Measurements from ENCODE around the gene RNF145. TPM values are rescaled to one million over a fixed set of nuclear protein-coding genes. Genes with fewer than 3 reads are reported as not detected.
"Not testable (repeated sequence)": the region's sequence is repeated elsewhere in the genome, so short reads cannot be mapped to it uniquely, and the experiment has no call there.

The RNF145 gene
- total and polyA plus RNA-seq, 7 donors = 6.5 to 91.0 (median 39.3) TPM

DNA sequence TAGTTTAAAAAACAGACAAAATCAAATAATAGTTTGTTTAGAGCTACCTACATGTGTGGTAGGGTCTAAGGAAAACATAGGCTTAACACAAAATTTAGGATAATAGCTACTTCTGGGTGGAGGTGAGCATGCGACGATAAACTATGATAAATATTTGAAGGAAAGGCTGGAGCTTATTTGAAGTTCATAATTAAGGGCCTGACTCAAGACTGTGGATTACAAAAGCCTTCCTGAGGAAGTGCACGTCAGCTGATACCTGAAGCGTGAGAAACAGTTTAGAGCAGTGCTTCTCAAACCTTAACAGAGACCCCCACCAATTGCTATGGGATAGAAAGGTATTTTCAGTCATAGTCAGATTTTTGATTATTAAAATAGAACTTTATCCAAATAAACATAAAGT, 33.3 kb upstream of the RNF145 start:
- H3K27ac ChIP-seq = no peak overlapping the region
- WGBS, 2 donors = 44 to 63% methylated on average over 4 of the region's 4 CpGs
- no peak overlapping the region for H3K4me3 ChIP-seq
- intact Hi-C loops (cut with DNase I) = no loop called here
- peaks cover 0 to 2% (median 0%) of the 10 kb centered on the region in 3 donors for H3K27me3 ChIP-seq
- no peak for DNase-seq
- TF ChIP-seq POLR2AphosphoS5 (IDR thresholded peaks at IDR 0.05) = no peak
- TF ChIP-seq, protein P1, sequence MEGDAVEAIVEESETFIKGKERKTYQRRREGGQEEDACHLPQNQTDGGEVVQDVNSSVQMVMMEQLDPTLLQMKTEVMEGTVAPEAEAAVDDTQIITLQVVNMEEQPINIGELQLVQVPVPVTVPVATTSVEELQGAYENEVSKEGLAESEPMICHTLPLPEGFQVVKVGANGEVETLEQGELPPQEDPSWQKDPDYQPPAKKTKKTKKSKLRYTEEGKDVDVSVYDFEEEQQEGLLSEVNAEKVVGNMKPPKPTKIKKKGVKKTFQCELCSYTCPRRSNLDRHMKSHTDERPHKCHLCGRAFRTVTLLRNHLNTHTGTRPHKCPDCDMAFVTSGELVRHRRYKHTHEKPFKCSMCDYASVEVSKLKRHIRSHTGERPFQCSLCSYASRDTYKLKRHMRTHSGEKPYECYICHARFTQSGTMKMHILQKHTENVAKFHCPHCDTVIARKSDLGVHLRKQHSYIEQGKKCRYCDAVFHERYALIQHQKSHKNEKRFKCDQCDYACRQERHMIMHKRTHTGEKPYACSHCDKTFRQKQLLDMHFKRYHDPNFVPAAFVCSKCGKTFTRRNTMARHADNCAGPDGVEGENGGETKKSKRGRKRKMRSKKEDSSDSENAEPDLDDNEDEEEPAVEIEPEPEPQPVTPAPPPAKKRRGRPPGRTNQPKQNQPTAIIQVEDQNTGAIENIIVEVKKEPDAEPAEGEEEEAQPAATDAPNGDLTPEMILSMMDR (IDR thresholded peaks at IDR 0.05) = no peak
- TF ChIP-seq EP300 (IDR thresholded peaks at IDR 0.05) = no peak
- TF ChIP-seq POLR2A (IDR thresholded peaks at IDR 0.05) = no peak
- H3K36me3 ChIP-seq = no peaks in the 10 kb centered on the region
- no peaks in the 10 kb centered on the region for H3K4me1 ChIP-seq
- H3K9me3 ChIP-seq = no peaks in the 10 kb centered on the region

GRCh38 chr5:159241946-159242552, 32.7 kb upstream of the RNF145 start:
- H3K27me3 ChIP-seq = no peaks in the 10 kb centered on the region
- intact Hi-C loops (cut with DNase I) = no loop called here
- WGBS, 2 donors = 39 to 78% methylated on average over 2 of the region's 2 CpGs
- TF ChIP-seq POLR2AphosphoS5 (IDR thresholded peaks at IDR 0.05) (no peak), EP300 (IDR thresholded peaks at IDR 0.05) (no peak), POLR2A (IDR thresholded peaks at IDR 0.05) (no peak)
- TF ChIP-seq, protein P1 (IDR thresholded peaks at IDR 0.05) = no peak
- H3K4me3 ChIP-seq = no peak overlapping the region
- no peak for DNase-seq
- H3K27ac ChIP-seq = no peak overlapping the region
- no peaks in the 10 kb centered on the region for H3K4me1 ChIP-seq
- no peaks in the 10 kb centered on the region for H3K36me3 ChIP-seq
- H3K9me3 ChIP-seq = no peaks in the 10 kb centered on the region

DNA sequence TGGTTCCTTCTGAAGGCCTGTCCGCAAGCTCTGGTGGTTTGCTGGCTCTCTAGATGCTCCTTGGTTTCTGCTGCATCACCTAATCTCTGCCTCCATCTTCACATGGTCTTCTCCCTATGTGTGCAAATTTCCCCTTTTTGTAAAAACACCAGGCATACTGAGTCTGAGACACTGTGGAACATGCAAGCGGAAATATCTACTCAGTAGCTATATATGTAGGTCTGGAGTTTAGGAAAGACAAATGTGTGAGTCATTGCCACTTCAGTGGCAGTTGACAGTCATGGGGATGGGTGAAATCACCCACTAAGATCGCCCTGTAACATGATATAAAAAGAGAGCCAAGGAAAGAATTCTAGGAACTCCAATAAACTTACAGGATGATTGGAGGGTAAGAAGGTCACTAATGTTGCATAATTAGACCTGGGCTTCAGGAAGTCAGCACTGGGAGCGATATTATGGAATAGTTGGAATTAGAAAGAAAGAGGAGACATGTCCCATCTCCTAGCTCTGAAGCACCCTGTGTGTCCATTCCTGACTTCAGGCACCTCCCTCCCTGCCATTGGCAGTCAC, 31.0 kb upstream of the RNF145 start:
- WGBS, 2 donors = 82 to 86% methylated on average over 4 of the region's 4 CpGs
- Histone ChIP-seq H3K27ac (no peak overlapping the region), H3K9me3 (no peaks in the 10 kb centered on the region), H3K4me3 (no peak overlapping the region), H3K36me3 (no peaks in the 10 kb centered on the region), H3K4me1 (no peaks in the 10 kb centered on the region), H3K27me3 (no peaks in the 10 kb centered on the region)
- no peak for TF ChIP-seq POLR2AphosphoS5 (IDR thresholded peaks at IDR 0.05)
- no peak for TF ChIP-seq POLR2A (IDR thresholded peaks at IDR 0.05)
- TF ChIP-seq, protein P1 (IDR thresholded peaks at IDR 0.05) = no peak
- TF ChIP-seq EP300 (IDR thresholded peaks at IDR 0.05) = no peak
- no peak for DNase-seq
- intact Hi-C loops (cut with DNase I) = no loop called here

GRCh38 chr5:159235871-159236520, 26.6 kb upstream of the RNF145 start:
- H3K36me3 ChIP-seq; intact Hi-C loops (cut with DNase I); H3K4me3 ChIP-seq; H3K27ac ChIP-seq; H3K9me3 ChIP-seq; H3K27me3 ChIP-seq; DNase-seq; H3K4me1 ChIP-seq: not testable (repeated sequence)
- WGBS, 2 donors = 95 to 97% methylated on average over 2 of the region's 2 CpGs

DNA sequence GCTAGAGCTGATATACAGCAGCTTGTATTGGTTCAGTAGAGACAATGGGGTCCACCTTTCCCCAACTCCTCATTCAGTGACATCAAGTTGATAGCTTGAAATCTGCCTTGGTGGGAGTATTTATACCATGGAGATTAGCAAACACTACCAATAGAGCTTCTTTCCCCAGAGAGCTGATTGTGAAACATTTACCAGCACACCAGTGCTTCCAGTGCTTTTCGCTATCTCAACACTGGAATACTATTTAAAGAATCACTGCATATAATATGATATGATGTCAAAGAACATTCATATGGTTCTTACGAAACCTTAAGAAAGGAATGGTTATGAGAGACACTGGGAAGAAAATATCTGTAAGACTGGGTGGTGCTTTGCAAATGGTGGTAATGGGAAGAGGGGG, 21.8 kb upstream of the RNF145 start:
- no peak for DNase-seq
- H3K4me1 ChIP-seq = no peaks in the 10 kb centered on the region
- no peaks in the 10 kb centered on the region for H3K27me3 ChIP-seq
- no peaks in the 10 kb centered on the region for H3K36me3 ChIP-seq
- intact Hi-C loops (cut with DNase I) = no loop called here
- TF ChIP-seq, protein P1 (IDR thresholded peaks at IDR 0.05) = no peak
- H3K9me3 ChIP-seq = no peaks in the 10 kb centered on the region
- H3K27ac ChIP-seq = no peak overlapping the region
- 93 to 96% methylated on average over 2 of the region's 2 CpGs for WGBS, 2 donors
- H3K4me3 ChIP-seq = no peak overlapping the region
